SK-N-MC (cell line): ENCODE results near the gene PAPSS1.

Source experiments
- EZH2 ChIP-seq: fragments of 200-600 bp; sonication (generic); IDR thresholded peaks from one replicate; pipeline ENCODE4 v1.6.1; 2017; ENCODE audit warnings: antibody characterized with exemption
- FOXP2 ChIP-seq: optimal IDR thresholded peaks from 2 replicates; pipeline ENCODE3; 2011; ENCODE audit warnings: mild to moderate bottlenecking, moderate library complexity; ENCODE audit not compliant: insufficient read depth; ENCODE audit errors: extremely low read length, control extremely low read depth
- POLR2AphosphoS5 ChIP-seq: IDR thresholded peaks from 2 replicates; pipeline ENCODE4 v1.6.1; 2012; ENCODE audit warnings: mild to moderate bottlenecking, low read depth, low read length, borderline replicate concordance

GRCh38 chr4:107743532-107743931, 23.5 kb upstream of the PAPSS1 start:
- TF ChIP-seq POLR2AphosphoS5 (no peak), EZH2 (no peak), FOXP2 (no peak)
